ENCODE measurements around the gene TBCD.
"Not testable (repeated sequence)": the region's sequence is repeated elsewhere in the genome, so short reads cannot be mapped to it uniquely, and the experiment has no call there.

TBCD gene

GRCh38 chr17:82974136-82974952, 222.5 kb downstream of the TBCD start:
- no peak for DNase-seq (ENCODE audit: low read depth)

- no peak for DNase-seq (ENCODE audit: low read depth)
Observed at GRCh38 chr17:82976982-82977488, 225.2 kb downstream of the TBCD start.

- no peak for DNase-seq (ENCODE audit: low read depth)
Observed at GRCh38 chr17:82977606-82978005, 225.7 kb downstream of the TBCD start.

- DNase-seq (ENCODE audit: low read depth) = no peak
Observed at GRCh38 chr17:82978765-82979349, 227.0 kb downstream of the TBCD start.

DNA sequence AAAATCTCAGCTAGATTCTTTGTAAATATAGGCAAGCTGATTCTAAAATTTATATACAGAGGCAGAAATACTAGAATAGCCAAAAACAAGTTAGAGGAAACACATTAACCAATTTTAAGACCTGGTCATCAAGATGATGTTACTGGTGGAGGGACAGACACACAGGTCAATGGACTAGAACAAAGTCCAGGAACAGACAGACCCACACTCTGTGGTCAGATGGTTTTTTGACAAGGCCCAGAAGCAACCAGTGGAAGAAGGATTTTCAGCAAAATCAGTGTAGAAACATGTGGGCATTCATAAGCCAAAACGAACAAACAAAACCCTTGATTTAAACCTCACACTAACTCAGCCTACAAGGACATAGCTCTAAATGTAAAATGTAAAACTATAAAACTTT, 227.9 kb downstream of the TBCD start:
- no peak for DNase-seq (ENCODE audit: low read depth)

DNA sequence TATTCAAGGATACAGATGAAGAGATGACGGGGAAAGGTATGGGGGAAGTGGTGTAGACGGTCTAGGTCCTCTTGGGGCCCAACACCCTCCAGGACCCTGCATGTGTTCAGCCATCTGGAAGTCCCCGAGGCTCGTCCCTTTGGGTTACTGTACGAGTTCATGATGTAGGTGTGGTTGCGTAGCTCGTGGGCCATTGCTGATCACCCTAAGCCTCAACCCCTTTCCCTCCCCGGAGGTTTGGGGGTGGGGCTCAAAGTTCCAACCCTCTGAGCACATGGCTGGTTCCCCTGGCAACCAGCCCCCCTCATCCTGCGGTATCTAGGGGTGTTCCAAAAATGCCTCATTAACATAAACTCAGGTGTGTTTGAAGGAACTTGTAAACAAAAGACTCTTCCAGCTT, 228.8 kb downstream of the TBCD start:
- no peak for DNase-seq (ENCODE audit: low read depth)

DNA sequence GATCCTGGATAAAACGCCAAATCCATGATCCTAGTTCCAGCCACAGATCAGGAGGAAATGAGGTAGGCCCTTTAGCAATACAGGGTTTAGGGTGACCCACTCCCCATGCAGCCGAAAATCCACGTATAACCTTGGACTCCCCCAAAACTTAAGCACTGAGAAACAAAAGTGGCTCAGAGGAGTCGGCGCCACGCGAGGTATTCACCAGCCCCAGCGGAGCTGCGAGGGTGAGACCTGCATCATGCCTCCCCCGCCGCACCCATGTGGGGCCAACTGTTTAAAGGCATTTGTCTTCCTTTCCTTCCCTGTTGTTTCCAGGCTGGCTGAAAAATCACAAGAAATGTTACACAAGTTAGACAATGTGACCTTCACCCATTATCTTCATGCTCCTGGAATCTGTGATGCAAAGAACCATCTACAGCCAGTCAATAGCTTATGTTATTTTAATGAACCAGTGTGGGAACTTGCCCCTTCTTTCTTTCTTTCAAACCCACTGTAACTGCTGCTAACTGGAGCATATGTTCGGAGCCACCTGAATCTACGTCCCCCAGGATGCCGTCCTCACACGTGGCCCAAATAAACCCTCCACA, 229.4 kb downstream of the TBCD start:
- no peak for DNase-seq (ENCODE audit: low read depth)

DNA sequence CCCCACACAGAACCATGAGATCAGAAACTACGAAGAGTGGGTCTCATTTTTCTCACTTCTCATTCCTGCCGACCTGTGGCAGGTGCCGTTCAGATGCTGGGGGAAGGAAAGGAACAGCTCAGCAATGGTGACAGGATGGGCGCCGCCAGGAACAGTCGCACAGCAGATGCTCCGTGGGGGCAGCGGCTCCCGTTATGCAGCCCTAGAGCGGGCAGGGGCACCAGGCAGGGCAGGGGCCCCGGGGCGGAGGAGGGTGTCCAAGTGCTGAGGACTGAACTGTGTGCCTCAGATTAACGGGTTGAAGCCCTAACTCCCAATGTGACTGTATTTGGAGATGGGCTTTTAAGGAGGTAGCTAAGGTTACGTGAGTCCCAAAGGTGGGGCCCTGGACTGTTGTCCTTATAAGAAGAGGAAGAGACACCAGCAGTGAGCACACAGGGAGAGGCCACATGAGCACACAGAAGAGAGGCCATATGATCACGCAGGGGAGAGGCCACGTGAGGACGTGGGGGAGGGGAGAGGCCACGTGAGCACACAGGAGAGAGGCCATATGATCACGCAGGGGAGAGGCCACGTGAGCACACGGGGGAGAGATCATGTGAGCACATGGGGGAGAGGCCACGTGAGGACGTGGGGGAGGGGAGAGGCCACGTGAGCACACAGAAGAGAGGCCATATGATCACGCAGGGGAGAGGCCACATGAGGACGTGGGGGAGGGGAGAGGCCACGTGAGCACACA, 231.8 kb downstream of the TBCD start:
- DNase-seq (ENCODE audit: low read depth) = no peak

DNA sequence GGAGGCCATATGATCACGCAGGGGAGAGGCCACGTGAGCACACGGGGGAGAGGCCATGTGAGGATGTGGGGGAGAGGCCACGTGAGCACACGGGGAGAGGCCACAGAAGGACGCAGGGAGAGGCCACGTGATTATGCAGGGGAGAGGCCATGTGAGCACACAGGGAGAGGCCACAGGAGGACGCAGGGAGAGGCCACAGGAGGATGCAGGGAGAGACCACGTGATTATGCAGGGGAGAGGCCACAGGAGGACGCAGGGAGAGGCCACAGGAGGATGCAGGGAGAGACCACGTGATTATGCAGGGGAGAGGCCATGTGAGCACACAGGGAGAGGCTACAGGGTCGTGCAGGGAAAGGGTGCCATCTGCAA, 232.4 kb downstream of the TBCD start:
- not testable (repeated sequence) for DNase-seq (ENCODE audit: low read depth)

GRCh38 chr17:82984751-82985427, 233.0 kb downstream of the TBCD start:
- no peak for DNase-seq (ENCODE audit: low read depth)

GRCh38 chr17:82985428-82985805, 233.6 kb downstream of the TBCD start:
- no peak for DNase-seq (ENCODE audit: low read depth)

GRCh38 chr17:82985973-82986372, 234.1 kb downstream of the TBCD start:
- DNase-seq (ENCODE audit: low read depth) = peak; percentile 32

- not testable (repeated sequence) for DNase-seq (ENCODE audit: low read depth)
Observed at GRCh38 chr17:82989051-82989450, 237.2 kb downstream of the TBCD start.

DNA sequence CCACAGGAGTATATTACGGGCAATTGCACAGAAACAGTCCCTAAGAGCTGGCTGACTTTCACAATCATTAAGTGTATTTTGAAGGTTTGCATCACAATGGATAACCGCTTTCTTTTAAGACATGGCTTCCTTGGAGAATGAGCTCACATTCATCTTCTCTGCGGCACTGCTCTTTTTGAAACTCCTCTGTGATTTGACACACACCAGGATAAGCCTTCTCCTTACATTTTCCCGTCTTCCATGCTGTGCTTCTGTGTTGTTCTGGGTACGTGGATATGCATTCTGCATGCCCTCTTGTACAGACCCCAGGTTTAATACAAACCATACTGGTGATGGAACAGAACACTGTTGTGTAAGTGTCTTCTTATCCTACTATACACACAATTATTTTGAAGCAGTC, 238.0 kb downstream of the TBCD start:
- no peak for DNase-seq (ENCODE audit: low read depth)

DNA sequence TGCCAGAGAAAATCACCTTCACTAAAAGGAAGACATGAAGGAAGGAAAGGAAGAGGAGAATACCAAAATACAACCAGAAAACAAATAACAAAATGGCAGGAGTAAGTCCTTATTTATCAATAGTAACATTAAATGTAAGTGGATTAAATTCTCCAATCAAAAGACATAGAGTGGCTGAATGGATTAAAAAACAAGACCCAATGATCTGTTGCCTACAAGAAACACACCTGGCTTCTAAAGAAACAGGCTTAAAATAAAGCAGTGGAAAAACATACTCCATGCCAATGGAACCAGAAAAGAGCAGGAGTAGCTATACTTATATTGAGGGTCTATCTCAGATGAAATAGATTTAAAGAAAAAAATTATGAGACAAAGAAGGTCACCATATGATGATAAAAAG, 241.1 kb downstream of the TBCD start:
- DNase-seq (ENCODE audit: low read depth) = no peak
